Natural killer cell (primary cell): Measurements from ENCODE around the gene COL1A1. TPM values are rescaled to one million over a fixed set of nuclear protein-coding genes. Genes with fewer than 3 reads are reported as not detected.

Source experiments
- ATAC-seq, 3 donors: fragments of 150-1000 bp in 2 of 3; fragments of 200-7000 bp in 1 of 3; cut with Tn5 transposase; 1 replicate in 1 of 3; 2 replicates in 2 of 3; pipeline ENCODE4 v1.10.0; 2021; ENCODE audit warnings: mild to moderate bottlenecking in 2 of 3, moderate library complexity in 2 of 3
- DNase-seq, 2 donors: peaks; one replicate each; pipeline versions ENCODE4 v3.0.0 to v3.0.0-alpha.2; 2013 to 2021; ENCODE audit warnings: mixed read lengths in 1 of 2
- H3K27ac ChIP-seq: one replicate; pipeline ENCODE4 v1.5.1; 2013; ENCODE audit warnings: mild to moderate bottlenecking, low read length
- H3K27me3 ChIP-seq: one replicate; pipeline ENCODE4 v1.6.1; 2013; ENCODE audit warnings: low read length; ENCODE audit not compliant: control insufficient read depth, insufficient read depth
- H3K36me3 ChIP-seq: one replicate; pipeline ENCODE4 v1.6.1; 2013; ENCODE audit warnings: low read length; ENCODE audit not compliant: control insufficient read depth, insufficient read depth
- H3K4me1 ChIP-seq: one replicate; pipeline ENCODE4 v1.6.1; 2013; ENCODE audit warnings: low read length; ENCODE audit not compliant: control insufficient read depth, insufficient read depth
- H3K4me3 ChIP-seq: one replicate; pipeline ENCODE4 v1.5.1; 2013; ENCODE audit warnings: low read length
- H3K9me3 ChIP-seq: one replicate; pipeline ENCODE4 v1.6.1; 2013; ENCODE audit warnings: low read length; ENCODE audit not compliant: control insufficient read depth, insufficient read depth
- H3K27ac Mint-ChIP-seq, 2 donors: one replicate each; pipeline ENCODE4 v1.8.0; 2022; ENCODE audit warnings: mild to moderate bottlenecking in 2 of 2, mixed read lengths in 2 of 2, moderate library complexity in 1 of 2
- H3K27me3 Mint-ChIP-seq, 2 donors: one replicate each; pipeline ENCODE4 v1.8.0; 2022; ENCODE audit warnings: low read depth in 2 of 2, mixed read lengths in 2 of 2
- H3K36me3 Mint-ChIP-seq: one replicate; pipeline ENCODE4 v1.8.0; 2022; ENCODE audit warnings: mixed read lengths
- H3K4me1 Mint-ChIP-seq, 2 donors: one replicate each; pipeline ENCODE4 v1.8.0; 2022; ENCODE audit warnings: mixed read lengths in 2 of 2
- H3K4me3 Mint-ChIP-seq: one replicate; pipeline ENCODE4 v1.8.0; 2022; ENCODE audit warnings: mild to moderate bottlenecking, moderate library complexity, mixed read lengths
- H3K9me3 Mint-ChIP-seq, 2 donors: one replicate each; pipeline ENCODE4 v1.8.0; 2022; ENCODE audit warnings: mixed read lengths in 2 of 2
- CTCF ChIP-seq: fragments of 200-600 bp; IDR thresholded peaks from one replicate; pipeline ENCODE4 v1.8.0; 2022; ENCODE audit warnings: antibody characterized with exemption
- WGBS: methylation state at CpG from one replicate; pipeline ENCODE4 v1.1.7; 2013; ENCODE audit warnings: missing lambda C conversion rate; ENCODE audit not compliant: insufficient coverage; 5-methylcytosine and 5-hydroxymethylcytosine counted together
- intact Hi-C: fragments of 100-400 bp; cut with micrococcal nuclease; formaldehyde crosslinking; loops from one replicate; pipeline ENCODE4 v1.14.2; 2022
- total RNA-seq, 4 donors: library from RNA; stranded (reverse); fragments of 120-200 nt in 1 of 4; gene quantifications; one replicate each; pipeline versions ENCODE4 v1.2.3 to v1.2.4, GENCODE V29; 2013 to 2022

The COL1A1 gene
- total RNA-seq, 3 donors from 2014 or later (not counting 1 experiment from before 2014, with no cell fraction given) = 2.3 to 7.5 (median 2.6) TPM

DNA sequence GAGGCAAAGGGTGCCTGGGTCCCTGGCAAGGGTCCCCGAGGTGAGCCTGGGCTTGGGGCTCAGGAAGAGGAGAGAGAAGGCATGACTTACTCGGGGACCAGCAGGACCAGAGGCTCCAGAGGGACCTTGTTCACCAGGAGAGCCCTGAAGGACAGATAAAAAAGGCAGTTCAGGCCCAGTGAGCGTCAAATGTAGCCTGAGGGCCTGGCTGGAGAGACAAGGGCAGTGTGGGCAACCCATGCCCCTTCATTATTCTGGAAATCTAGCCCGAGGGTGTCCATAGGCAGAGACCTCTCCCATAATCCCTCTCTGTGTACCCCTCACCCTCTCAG lies 14.1 kb downstream of the COL1A1 start:
- peaks cover 32% of the 10 kb centered on the region for H3K4me1 ChIP-seq
- ATAC-seq (no peak), DNase-seq (no peak)
- no peaks in the 10 kb centered on the region for H3K9me3 Mint-ChIP-seq
- no peaks in the 10 kb centered on the region for H3K9me3 ChIP-seq
- H3K36me3 ChIP-seq = peaks cover 25% of the 10 kb centered on the region
- TF ChIP-seq CTCF = no peak
- peaks cover 9 to 16% of the 10 kb centered on the region in 2 donors for H3K4me1 Mint-ChIP-seq
- H3K4me3 Mint-ChIP-seq = no peak overlapping the region
- no peak overlapping the region for H3K4me3 ChIP-seq
- intact Hi-C loops = no loop called here
- no peaks in the 10 kb centered on the region for H3K27me3 ChIP-seq
- H3K27ac Mint-ChIP-seq = no peak overlapping the region
- 91% methylated on average over 4 of the region's 4 CpGs for WGBS
- no peaks in the 10 kb centered on the region for H3K36me3 Mint-ChIP-seq
- no peak overlapping the region for H3K27ac ChIP-seq
- no peaks in the 10 kb centered on the region for H3K27me3 Mint-ChIP-seq

DNA sequence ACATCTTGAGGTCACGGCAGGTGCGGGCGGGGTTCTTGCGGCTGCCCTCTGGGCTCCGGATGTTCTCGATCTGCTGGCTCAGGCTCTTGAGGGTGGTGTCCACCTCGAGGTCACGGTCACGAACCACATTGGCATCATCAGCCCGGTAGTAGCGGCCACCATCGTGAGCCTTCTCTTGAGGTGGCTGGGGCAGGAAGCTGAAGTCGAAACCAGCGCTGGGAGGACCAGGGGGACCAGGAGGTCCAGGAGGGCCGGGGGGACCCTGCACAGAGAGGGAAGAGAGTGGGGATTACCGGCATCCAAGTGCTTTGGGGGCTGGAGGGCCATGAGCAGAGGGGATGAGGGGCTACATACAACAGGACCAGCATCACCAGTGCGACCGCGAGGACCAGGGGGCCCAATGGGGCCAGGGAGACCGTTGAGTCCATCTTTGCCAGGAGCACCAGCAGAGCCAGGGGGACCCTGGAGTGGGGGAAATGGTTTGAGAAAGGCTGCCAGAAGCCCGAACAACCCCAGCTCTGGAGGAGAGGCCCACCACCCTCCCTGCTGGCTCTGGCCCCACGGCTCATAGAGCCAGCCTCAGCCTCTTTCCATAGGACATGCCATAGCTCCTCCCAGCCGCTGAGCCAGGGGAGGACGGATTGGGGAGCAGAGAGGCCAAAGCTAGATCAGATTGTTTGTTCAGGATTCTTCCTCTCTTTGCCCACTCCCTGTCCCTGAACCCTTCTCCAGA lies 14.6 kb downstream of the COL1A1 start:
- no peak for ATAC-seq
- H3K4me3 Mint-ChIP-seq = no peak overlapping the region
- DNase-seq = no peak
- Histone ChIP-seq H3K9me3 (no peaks in the 10 kb centered on the region), H3K27me3 (no peaks in the 10 kb centered on the region), H3K27ac (no peak overlapping the region), H3K4me1 (peaks cover 32% of the 10 kb centered on the region), H3K4me3 (no peak overlapping the region), H3K36me3 (peaks cover 25% of the 10 kb centered on the region)
- H3K9me3 Mint-ChIP-seq = no peaks in the 10 kb centered on the region
- H3K36me3 Mint-ChIP-seq = no peaks in the 10 kb centered on the region
- peaks cover 9 to 16% of the 10 kb centered on the region in 2 donors for H3K4me1 Mint-ChIP-seq
- no peaks in the 10 kb centered on the region for H3K27me3 Mint-ChIP-seq
- no peak overlapping the region for H3K27ac Mint-ChIP-seq
- WGBS = 78% methylated on average over 24 of the region's 24 CpGs
- intact Hi-C loops = no loop called here
- no peak for TF ChIP-seq CTCF

DNA sequence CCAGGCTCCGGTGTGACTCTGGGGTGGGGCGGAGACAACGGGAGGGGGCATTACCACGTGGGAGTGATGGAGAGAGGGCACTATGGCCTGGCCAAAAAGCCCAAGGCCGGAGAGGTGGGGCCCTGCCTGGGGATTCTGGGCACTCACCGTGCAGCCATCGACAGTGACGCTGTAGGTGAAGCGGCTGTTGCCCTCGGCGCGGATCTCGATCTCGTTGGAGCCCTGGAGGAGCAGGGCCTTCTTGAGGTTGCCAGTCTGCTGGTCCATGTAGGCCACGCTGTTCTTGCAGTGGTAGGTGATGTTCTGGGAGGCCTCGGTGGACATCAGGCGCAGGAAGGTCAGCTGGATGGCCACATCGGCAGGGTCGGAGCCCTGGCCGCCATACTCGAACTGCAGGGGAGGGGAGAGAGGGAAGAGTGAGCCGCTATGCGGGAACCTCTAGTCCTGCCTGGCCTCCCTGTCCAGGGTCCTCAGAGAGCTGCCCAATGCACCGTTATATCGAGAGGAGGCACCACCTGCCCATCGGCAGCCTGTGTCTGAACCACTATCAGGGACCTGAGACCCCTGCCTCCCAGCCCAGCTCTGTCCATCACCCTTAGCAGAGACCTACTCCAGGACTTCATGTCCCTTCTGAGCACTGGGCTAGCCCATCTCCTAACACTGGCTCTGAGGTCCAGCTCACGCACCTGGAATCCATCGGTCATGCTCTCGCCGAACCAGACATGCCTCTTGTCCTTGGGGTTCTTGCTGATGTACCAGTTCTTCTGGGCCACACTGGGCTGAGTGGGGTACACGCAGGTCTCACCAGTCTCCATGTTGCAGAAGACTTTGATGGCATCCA lies 15.6 kb downstream of the COL1A1 start:
- Histone ChIP-seq H3K36me3 (peaks cover 25% of the 10 kb centered on the region), H3K4me3 (no peak overlapping the region), H3K27me3 (no peaks in the 10 kb centered on the region), H3K4me1 (peaks cover 32% of the 10 kb centered on the region), H3K9me3 (no peaks in the 10 kb centered on the region), H3K27ac (no peak overlapping the region)
- no peaks in the 10 kb centered on the region for H3K9me3 Mint-ChIP-seq
- peaks cover 9 to 16% of the 10 kb centered on the region in 2 donors for H3K4me1 Mint-ChIP-seq
- no peak for TF ChIP-seq CTCF
- H3K27me3 Mint-ChIP-seq = no peaks in the 10 kb centered on the region
- H3K27ac Mint-ChIP-seq = no peak overlapping the region
- intact Hi-C loops = no loop called here
- no peaks in the 10 kb centered on the region for H3K36me3 Mint-ChIP-seq
- no peak overlapping the region for H3K4me3 Mint-ChIP-seq
- 90% methylated on average over 31 of the region's 31 CpGs for WGBS
- DNase-seq (no peak), ATAC-seq (no peak)
